Loucy (cell line): Measurements from ENCODE around the gene THEM4.

Experiments used
- EZH2phosphoT487 ChIP-seq: fragments of 200-600 bp; IDR thresholded peaks from 2 replicates; pipeline ENCODE4 v1.6.1; 2018; ENCODE audit warnings: antibody characterized with exemption, mild to moderate bottlenecking, moderate library complexity, borderline replicate concordance
- TF ChIP-seq, protein P1 (sequence below): fragments of 200-600 bp; sonication (generic); conservative IDR thresholded peaks from 2 replicates; pipeline ENCODE4 v1.5.1; 2014; ENCODE audit warnings: mild to moderate bottlenecking, antibody characterized with exemption, low read length

DNA sequence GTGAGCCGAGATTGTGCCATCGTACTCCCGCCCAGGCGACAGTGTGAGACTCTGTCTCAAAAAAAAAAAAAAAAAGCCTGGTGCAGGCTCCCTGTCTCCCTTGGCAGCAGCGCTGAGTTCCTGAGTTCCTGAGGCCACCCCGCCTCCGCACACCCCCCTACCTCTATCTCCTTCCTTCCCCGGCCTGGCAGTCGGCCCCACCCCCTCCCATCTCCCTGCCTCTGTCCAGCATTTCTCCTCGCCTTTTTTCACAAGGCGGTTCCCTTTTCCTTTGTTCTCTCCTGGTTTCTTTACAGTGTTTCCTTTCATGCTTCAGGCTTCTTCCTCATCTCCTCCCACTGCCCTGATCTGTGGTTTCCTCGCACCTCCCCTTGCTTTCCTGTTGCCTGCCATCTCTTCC, 80.4 kb downstream of the THEM4 start:
- TF ChIP-seq, protein P1, sequence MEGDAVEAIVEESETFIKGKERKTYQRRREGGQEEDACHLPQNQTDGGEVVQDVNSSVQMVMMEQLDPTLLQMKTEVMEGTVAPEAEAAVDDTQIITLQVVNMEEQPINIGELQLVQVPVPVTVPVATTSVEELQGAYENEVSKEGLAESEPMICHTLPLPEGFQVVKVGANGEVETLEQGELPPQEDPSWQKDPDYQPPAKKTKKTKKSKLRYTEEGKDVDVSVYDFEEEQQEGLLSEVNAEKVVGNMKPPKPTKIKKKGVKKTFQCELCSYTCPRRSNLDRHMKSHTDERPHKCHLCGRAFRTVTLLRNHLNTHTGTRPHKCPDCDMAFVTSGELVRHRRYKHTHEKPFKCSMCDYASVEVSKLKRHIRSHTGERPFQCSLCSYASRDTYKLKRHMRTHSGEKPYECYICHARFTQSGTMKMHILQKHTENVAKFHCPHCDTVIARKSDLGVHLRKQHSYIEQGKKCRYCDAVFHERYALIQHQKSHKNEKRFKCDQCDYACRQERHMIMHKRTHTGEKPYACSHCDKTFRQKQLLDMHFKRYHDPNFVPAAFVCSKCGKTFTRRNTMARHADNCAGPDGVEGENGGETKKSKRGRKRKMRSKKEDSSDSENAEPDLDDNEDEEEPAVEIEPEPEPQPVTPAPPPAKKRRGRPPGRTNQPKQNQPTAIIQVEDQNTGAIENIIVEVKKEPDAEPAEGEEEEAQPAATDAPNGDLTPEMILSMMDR = no peak
- no peak for TF ChIP-seq EZH2phosphoT487
